Measurements from ENCODE around the gene DDX42.
A peak's percentile ranks its signal among the peaks of the same experiment; 100 is the strongest.

Gene DDX42

DNA sequence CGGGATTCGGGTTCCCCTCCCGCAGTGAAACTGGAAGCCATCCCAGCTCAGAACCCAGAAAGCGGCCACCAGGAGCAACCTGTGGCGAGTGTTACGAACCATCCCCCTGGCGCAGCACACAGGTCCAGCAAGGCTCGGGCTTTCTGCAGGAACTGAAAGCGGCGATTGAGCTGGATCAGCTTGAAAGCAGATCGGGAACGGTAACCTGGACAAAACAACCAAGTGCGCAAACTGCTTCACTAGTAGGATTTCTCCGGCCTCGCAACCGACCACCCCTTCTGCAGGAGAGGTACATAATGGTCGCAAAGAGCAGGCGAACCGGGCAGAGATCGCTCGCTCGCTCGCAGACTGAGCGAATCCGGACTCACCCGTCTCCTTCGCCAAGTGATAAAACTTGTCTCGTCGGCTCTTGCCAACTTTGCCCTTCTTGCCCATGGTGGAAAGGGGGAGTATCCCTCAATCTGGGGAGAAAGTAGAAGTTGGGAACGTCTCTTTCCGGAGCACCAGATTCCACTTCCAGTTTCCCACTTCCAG lies 52.6 kb downstream of the DDX42 start:
- no peak for DNase-seq (ENCODE audit: low spot score)
- no peak for TF ChIP-seq CTCF (IDR thresholded peaks at IDR 0.05; ENCODE audit: borderline replicate concordance, control extremely low read depth, extremely low read depth, insufficient read depth, missing control alignments)
- in situ Hi-C loops (cut with MboI; ENCODE audit: low sequenced_read_pairs, unreplicated experiment): no loop called here

DNA sequence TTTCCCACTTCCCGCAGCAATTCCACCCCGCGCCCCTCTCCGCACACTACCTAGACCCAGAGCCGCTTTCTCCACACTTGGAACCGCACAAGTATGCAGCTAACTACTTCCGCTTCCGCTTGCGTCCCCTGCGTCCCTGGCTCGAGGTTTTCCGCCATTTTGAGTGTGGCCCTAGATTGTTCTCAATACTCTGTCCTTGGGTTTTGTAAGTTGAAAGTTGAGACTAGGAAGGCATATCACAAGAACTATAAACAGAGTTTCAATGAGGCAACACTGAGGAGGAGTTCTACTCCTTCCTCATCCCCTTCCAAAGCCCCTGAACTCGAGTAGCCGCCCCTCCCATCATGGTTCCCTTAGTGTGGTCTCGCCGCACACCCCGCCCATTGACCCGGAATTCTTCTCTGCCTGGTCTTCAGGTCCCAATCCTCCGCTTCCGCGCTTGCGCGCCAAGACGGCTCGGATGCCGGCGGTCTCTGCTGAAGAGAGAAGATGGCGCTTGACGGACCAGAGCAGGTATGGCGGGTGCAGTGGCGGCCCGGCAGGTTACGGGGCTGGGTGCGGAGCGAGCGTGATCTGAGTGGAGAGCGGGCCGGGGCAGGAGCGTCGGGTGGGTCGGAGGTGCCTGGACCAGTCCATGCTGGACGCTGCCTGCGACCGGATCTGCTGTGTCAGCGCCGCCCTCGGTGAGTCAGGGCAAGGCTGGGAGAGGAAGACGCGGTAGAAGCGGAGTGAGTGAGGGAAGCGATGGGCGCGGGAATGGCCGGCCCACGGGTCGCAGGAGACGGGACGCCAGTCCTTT lies 53.2 kb downstream of the DDX42 start, which contains the start of the genes FTSJ3 and PSMC5:
Gene FTSJ3 (minus strand): TSS at position 662 of the 799 bp plus-strand sequence. CDS start 761 bp downstream, outside the sequence.
Gene PSMC5 (plus strand): TSS at position 430 of the 799 bp plus-strand sequence. CDS start 60 bp downstream, at position 490.
- in situ Hi-C loops (cut with MboI; ENCODE audit: low sequenced_read_pairs, unreplicated experiment): no loop called here
- peak; percentile 73 for TF ChIP-seq CTCF (IDR thresholded peaks at IDR 0.05; ENCODE audit: borderline replicate concordance, control extremely low read depth, extremely low read depth, insufficient read depth, missing control alignments)
- DNase-seq (ENCODE audit: low spot score): peak; percentile 93

DNA sequence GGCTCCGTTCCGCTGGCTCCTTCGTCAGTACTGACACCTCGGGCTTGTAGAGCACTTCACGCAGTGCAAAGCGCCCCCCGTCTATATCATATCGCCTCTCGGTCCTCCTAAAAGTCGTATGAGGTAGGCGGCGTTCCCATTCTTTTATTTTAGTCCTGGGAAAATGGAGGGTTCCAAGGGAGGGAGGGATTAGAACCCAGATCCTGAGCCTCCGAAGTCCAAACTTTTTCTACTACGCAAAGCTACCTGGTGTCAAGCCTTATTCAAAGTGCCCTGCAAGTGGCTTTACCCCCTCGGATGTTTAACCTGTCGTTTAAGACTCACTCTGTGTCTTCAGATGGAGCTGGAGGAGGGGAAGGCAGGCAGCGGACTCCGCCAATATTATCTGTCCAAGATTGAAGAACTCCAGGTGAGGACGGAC lies 53.8 kb downstream of the DDX42 start:
- DNase-seq (ENCODE audit: low spot score): no peak
- in situ Hi-C loops (cut with MboI; ENCODE audit: low sequenced_read_pairs, unreplicated experiment): no loop called here
- TF ChIP-seq CTCF (IDR thresholded peaks at IDR 0.05; ENCODE audit: borderline replicate concordance, control extremely low read depth, extremely low read depth, insufficient read depth, missing control alignments): no peak

DNA sequence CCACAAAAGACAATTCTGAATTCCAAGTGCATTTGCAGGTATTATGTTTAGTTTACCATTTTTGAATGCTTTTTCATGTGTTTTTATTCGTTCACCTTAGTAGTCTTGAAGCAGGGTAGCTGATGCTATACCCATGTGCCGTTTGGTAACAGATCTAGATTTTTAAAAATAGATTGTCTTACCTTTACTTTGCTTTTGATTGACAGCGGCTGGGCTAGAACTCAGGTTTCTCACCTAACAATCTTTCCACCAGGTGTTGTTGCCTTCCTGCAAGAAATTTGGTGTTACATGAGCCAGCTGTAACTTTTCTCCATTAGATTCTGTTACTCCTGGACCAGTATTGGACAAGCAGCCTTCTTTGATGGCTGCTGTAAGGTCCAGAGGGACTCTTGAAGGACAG lies 55.0 kb downstream of the DDX42 start:
- DNase-seq (ENCODE audit: low spot score): no peak
- TF ChIP-seq CTCF (IDR thresholded peaks at IDR 0.05; ENCODE audit: borderline replicate concordance, control extremely low read depth, extremely low read depth, insufficient read depth, missing control alignments): no peak
- in situ Hi-C loops (cut with MboI; ENCODE audit: low sequenced_read_pairs, unreplicated experiment): no loop called here

DNA sequence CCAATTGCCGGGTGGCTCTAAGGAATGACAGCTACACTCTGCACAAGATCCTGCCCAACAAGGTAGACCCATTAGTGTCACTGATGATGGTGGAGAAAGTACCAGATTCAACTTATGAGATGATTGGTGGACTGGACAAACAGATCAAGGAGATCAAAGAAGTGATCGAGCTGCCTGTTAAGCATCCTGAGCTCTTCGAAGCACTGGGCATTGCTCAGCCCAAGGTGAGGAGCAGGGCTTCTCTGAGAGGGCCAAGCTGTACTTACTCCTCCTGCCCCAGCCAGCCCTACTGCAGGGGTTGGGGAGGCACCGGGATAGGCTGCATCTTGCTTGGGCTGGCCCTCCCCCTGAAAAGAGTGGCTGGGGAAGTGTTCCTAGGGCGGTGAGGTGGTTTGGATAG lies 56.3 kb downstream of the DDX42 start:
- in situ Hi-C loops (cut with MboI; ENCODE audit: low sequenced_read_pairs, unreplicated experiment): no loop called here
- no peak for TF ChIP-seq CTCF (IDR thresholded peaks at IDR 0.05; ENCODE audit: borderline replicate concordance, control extremely low read depth, extremely low read depth, insufficient read depth, missing control alignments)
- no peak for DNase-seq (ENCODE audit: low spot score)

DNA sequence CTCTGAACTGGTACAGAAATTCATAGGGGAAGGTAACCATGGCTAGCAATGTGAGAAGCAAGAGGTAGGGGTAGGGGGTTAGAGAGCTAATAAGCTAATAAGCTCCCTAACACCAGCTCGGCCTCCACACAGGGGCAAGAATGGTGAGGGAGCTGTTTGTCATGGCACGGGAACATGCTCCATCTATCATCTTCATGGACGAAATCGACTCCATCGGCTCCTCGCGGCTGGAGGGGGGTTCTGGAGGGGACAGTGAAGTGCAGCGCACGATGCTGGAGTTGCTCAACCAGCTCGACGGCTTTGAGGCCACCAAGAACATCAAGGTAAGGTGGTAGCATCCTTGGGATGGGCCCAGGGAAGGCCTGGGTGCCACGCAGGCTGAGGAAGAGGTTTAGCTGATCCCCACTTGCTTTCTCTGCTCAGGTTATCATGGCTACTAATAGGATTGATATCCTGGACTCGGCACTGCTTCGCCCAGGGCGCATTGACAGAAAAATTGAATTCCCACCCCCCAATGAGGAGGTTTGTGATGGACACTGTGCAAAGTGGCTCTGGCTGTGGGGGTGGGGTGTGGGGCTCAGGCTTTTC lies 57.0 kb downstream of the DDX42 start:
- no peak for DNase-seq (ENCODE audit: low spot score)
- TF ChIP-seq CTCF (IDR thresholded peaks at IDR 0.05; ENCODE audit: borderline replicate concordance, control extremely low read depth, extremely low read depth, insufficient read depth, missing control alignments): no peak
- in situ Hi-C loops (cut with MboI; ENCODE audit: low sequenced_read_pairs, unreplicated experiment): no loop called here
